A549 treated with DMSO at 1 μM for 4 hours (cell line): ENCODE data around the gene GCGR. TPM values are rescaled to one million over a fixed set of nuclear protein-coding genes. Genes with fewer than 3 reads are reported as not detected.

Experiments used
- total RNA-seq: library from RNA; stranded (reverse); fragments of 200-300 nt; extraction: Qiagen RNA extraction; gene quantifications from 5 replicates; pipeline ENCODE4 v1.2.3, GENCODE V29; 2022; ENCODE audit warnings: low read depth

Gene GCGR
- 0.26 to 0.56 TPM (median 0.38 TPM) in 5 replicates for total RNA-seq

DNA sequence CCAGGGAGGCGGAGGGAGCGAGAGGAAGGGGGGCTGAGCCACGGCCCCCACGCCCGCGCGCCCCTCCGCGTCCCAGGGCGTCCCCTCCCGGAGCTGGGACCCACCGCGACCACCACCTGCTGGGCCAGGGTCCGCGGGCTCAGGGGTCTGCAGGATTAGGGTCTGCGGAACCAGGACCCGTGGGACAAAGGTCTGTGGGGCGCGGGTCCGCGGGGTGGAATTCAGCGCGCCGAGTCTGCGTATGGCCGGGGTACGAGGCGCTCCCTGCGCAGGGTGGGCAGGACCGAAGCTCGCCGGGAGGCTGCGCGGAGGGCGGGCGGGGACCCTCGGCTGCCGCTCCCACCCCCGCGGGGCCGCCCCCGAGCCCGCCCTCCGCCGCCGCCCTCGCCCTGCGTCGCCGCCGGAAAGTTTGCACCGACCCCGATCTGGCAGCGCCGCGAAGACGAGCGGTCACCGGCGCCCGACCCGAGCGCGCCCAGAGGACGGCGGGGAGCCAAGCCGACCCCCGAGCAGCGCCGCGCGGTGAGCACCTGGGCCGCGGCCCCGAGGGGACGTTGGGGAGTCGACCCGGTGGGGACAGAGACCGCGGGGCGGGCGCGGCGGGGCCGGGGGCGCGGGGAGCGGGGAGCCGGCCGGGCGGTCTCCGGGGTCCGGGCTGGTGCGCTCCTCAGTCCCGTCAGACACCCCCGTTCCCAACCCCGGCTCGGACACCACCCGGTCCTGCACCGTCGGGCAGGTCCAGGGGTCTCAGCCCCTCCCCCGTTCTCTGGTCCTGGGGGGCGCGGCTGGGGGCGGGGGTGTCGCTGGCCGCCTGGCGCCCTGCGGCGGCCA is at the start of gene GCGR:
TSS of gene GCGR (plus strand) at position 423 of the 831 bp plus-strand sequence. CDS start 4,869 bp downstream, outside the sequence.

DNA sequence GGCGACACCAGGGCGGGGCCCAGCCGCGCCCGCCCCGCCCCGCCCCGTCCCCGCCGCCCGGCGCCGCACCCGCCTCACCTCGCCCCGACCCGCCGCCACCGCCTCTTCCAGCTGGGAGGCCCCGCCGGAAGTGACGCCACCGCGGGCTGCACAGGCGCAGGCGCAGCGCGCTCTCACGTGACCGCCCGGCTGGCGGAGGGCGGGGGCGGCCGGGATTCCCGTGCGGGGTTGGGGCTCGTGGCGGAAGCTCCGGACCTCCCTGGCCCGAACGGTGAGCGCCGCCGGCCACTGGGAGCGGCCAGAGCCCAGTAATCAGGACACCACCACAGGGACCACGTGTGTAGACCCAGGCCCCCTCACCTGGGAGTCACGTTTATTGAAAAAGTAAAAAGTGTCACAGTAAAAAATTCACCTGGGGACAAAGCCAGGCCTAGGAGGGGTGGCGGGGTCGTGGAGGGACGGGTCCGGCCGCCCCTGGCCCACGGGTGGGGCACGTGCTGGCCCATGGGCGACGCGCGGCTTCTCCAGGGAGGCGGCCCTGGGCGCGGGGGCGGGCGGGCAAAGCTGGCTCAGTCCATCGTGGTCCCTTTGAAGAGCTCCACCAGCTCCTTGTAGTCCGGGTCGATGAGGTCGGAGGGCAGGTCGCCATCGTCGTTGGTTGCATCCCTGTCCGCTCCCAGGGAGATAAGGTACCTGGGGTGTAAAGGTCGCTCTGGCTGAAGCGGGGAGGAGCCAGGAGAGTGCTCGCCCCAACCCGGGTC is 29.4 kb downstream of the GCGR start, which contains the start of gene MCRIP1:
TSS of gene MCRIP1 (minus strand) at position 132 of the 761 bp plus-strand sequence. CDS start 8,785 bp downstream, outside the sequence.

DNA sequence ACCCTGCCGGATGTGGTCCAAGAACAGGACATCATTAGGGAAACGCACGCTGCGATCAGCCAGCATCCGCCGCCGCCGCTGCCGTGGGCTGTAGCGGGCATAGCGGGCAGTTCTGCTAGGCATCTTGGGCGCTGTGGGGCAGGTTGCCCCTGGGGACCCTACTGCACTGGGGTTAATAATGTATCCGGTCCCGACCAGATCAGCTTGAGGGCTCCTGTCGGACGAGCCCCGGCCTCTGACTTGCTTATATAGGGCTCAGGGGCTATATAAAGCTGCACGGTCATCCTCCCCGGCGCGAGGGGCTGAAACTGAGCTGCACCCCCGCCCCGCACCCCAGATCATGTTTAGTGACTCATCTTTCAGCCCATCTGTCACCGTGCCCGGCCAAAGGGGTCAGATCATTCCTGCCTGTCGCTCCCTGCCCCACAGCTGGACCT is 30.9 kb downstream of the GCGR start, which contains the start of gene PPP1R27:
TSS of gene PPP1R27 (minus strand) at position 220 of the 437 bp plus-strand sequence. CDS start at position 123, 97 bp downstream.

DNA sequence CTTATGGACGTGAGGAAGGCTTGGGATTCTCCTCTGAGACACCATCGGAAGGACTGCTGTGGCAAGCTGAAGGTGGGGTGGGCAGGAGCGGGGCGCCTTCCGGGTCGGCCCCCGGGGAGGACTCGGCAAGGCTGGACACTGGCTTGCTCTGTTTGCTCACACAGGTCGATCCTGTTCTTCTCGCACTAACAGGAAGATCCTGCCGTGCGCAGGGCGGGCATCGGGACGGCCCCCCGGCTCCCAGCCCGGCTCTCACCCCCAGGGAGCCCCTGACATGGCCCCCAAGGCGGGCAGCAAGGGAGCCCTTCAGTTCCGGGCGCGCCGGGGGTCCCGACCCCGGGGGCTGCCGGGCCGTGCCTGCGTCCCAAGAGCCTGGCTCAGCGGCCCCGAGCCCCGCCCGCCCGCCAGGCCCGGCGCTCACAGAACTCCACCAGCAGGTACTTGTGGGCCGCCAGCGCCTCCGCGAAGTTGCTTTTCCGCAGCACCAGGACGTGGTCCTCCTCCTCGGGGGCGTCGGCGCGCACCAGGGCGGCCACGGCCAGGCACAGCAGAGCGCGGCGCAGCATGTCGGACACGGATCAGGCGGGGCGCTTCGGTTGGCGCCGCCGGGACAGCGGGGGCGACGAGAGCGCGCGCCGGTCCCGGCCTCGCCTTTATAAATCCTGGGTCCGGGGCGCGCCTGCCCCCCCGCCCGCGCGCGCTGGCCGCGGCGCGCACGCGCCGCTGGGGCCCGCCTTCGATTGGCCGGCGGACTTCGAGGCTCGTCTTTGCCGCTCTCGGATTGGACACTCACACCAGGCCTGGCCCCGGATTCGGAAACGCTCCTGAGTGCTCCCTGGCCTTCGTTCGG is 56.2 kb downstream of the GCGR start, which contains the start of gene P4HB:
TSS of gene P4HB (minus strand) at position 630 of the 850 bp plus-strand sequence. CDS start at position 566, 64 bp downstream.

Other genes with a start within 250 kb of the GCGR start
- gene NPLOC4, start 167.0 kb upstream of the GCGR start, total RNA-seq, result 97.3 to 114 TPM (median 110 TPM) in 5 replicates
- 4.4 to 6.3 TPM (median 5.9 TPM) in 5 replicates for gene TSPAN10, start 167.0 kb upstream of the GCGR start, total RNA-seq
- gene PDE6G, start 147.6 kb upstream of the GCGR start, total RNA-seq, result 1.8 to 2.6 TPM (median 2.5 TPM) in 5 replicates
- 34.5 to 63.2 TPM (median 56.9 TPM) in 5 replicates for gene OXLD1, start 137.5 kb upstream of the GCGR start, total RNA-seq
- 58.2 to 73.9 TPM (median 66.1 TPM) in 5 replicates for gene CCDC137, start 137.4 kb upstream of the GCGR start, total RNA-seq
- 48.6 to 52.2 TPM (median 50.3 TPM) in 5 replicates for gene ARL16, start 120.4 kb upstream of the GCGR start, total RNA-seq
- gene HGS, start 120.1 kb upstream of the GCGR start, total RNA-seq, result 158 to 233 TPM (median 198 TPM) in 5 replicates
- gene MRPL12, start 100.8 kb upstream of the GCGR start, total RNA-seq, result 202 to 324 TPM (median 283 TPM) in 5 replicates
- gene SLC25A10, start 91.9 kb upstream of the GCGR start, total RNA-seq, result 32.8 to 47.1 TPM (median 42.9 TPM) in 5 replicates
- gene MCRIP1, start 29.1 kb downstream of the GCGR start, total RNA-seq, result 87.6 to 104 TPM (median 95.6 TPM) in 5 replicates
- gene PPP1R27, start 30.9 kb downstream of the GCGR start, total RNA-seq, result 0.22 TPM in 1 of 5 replicates, not detected in the others
- gene P4HB, start 56.4 kb downstream of the GCGR start, total RNA-seq, result 652 to 813 TPM (median 701 TPM) in 5 replicates
- gene ARHGDIA, start 67.2 kb downstream of the GCGR start, total RNA-seq, result 502 to 666 TPM (median 606 TPM) in 5 replicates
- 170 to 259 TPM (median 230 TPM) in 5 replicates for gene ALYREF, start 87.4 kb downstream of the GCGR start, total RNA-seq
- 205 to 282 TPM (median 254 TPM) in 5 replicates for gene ANAPC11, start 87.6 kb downstream of the GCGR start, total RNA-seq
- gene NPB, start 98.1 kb downstream of the GCGR start, total RNA-seq, result 0.34 to 0.62 TPM (median 0.56 TPM) in 5 replicates
- 14.0 to 16.6 TPM (median 15.6 TPM) in 5 replicates for gene PCYT2, start 107.2 kb downstream of the GCGR start, total RNA-seq
- 34.9 to 52.3 TPM (median 41.3 TPM) in 5 replicates for gene SIRT7, start 114.0 kb downstream of the GCGR start, total RNA-seq
- 40.9 to 49.9 TPM (median 42.9 TPM) in 5 replicates for gene MAFG, start 123.6 kb downstream of the GCGR start, total RNA-seq
- 72.2 to 97.2 TPM (median 89.1 TPM) in 5 replicates for gene PYCR1, start 133.2 kb downstream of the GCGR start, total RNA-seq
- not detected in 5 replicates for gene MYADML2, start 143.1 kb downstream of the GCGR start, total RNA-seq
- gene NOTUM, start 157.0 kb downstream of the GCGR start, total RNA-seq, result 0.26 to 0.59 TPM (median 0.34 TPM) in 5 replicates
- gene ASPSCR1, start 173.5 kb downstream of the GCGR start, total RNA-seq, result 19.1 to 31.5 TPM (median 27.7 TPM) in 5 replicates
- 156 to 199 TPM (median 185 TPM) in 5 replicates for gene CENPX, start 218.7 kb downstream of the GCGR start, total RNA-seq
- gene LRRC45, start 219.2 kb downstream of the GCGR start, total RNA-seq, result 7.7 to 18.4 TPM (median 14.2 TPM) in 5 replicates
- 23.0 to 39.7 TPM (median 30.7 TPM) in 5 replicates for gene RAC3, start 227.5 kb downstream of the GCGR start, total RNA-seq
- gene DCXR, start 233.5 kb downstream of the GCGR start, total RNA-seq, result 71.7 to 103 TPM (median 92.2 TPM) in 5 replicates
- gene RFNG, start 247.7 kb downstream of the GCGR start, total RNA-seq, result 18.6 to 24.2 TPM (median 23.3 TPM) in 5 replicates
- 117 to 153 TPM (median 134 TPM) in 5 replicates for gene GPS1, start 247.7 kb downstream of the GCGR start, total RNA-seq